GM21447 (cell line): ENCODE data around the gene CRACDL.

Source experiments
- ATAC-seq: cut with Tn5 transposase; IDR thresholded peaks from one replicate; pipeline ENCODE4 v1.9.1; 2021; ENCODE audit not compliant: unreplicated experiment

Gene CRACDL

GRCh38 chr2:98826856-98827255 lies 109.2 kb downstream of the CRACDL start:
- no peak for ATAC-seq

- ATAC-seq = no peak
Measured at GRCh38 chr2:98825858-98826257, 110.2 kb downstream of the CRACDL start.

GRCh38 chr2:98825404-98825803 lies 110.6 kb downstream of the CRACDL start:
- no peak for ATAC-seq

- no peak for ATAC-seq
Measured at GRCh38 chr2:98825020-98825350, 111.0 kb downstream of the CRACDL start.

GRCh38 chr2:98824256-98825019 lies 111.6 kb downstream of the CRACDL start:
- ATAC-seq = no peak

- ATAC-seq = no peak
Measured at GRCh38 chr2:98823196-98824170, 112.5 kb downstream of the CRACDL start.

GRCh38 chr2:98822301-98823164 lies 113.5 kb downstream of the CRACDL start:
- no peak for ATAC-seq

GRCh38 chr2:98821629-98822135 lies 114.3 kb downstream of the CRACDL start:
- ATAC-seq = no peak

GRCh38 chr2:98819231-98819766 lies 116.7 kb downstream of the CRACDL start:
- no peak for ATAC-seq

- no peak for ATAC-seq
Measured at GRCh38 chr2:98818164-98818563, 117.9 kb downstream of the CRACDL start.

- no peak for ATAC-seq
Measured at GRCh38 chr2:98816281-98816680, 119.7 kb downstream of the CRACDL start.

- ATAC-seq = no peak
Measured at GRCh38 chr2:98815795-98816194, 120.2 kb downstream of the CRACDL start.

- no peak for ATAC-seq
Measured at GRCh38 chr2:98811766-98812165, 124.3 kb downstream of the CRACDL start.

- ATAC-seq = no peak
Measured at GRCh38 chr2:98810588-98810928, 125.5 kb downstream of the CRACDL start.

GRCh38 chr2:98809878-98810587 lies 126.0 kb downstream of the CRACDL start:
- no peak for ATAC-seq

GRCh38 chr2:98809116-98809515 lies 126.9 kb downstream of the CRACDL start:
- no peak for ATAC-seq

GRCh38 chr2:98808546-98808945 lies 127.5 kb downstream of the CRACDL start:
- no peak for ATAC-seq

GRCh38 chr2:98807929-98808328 lies 128.1 kb downstream of the CRACDL start:
- ATAC-seq = no peak

GRCh38 chr2:98807221-98807620 lies 128.8 kb downstream of the CRACDL start:
- ATAC-seq = no peak

GRCh38 chr2:98806236-98806697 lies 129.8 kb downstream of the CRACDL start:
- no peak for ATAC-seq
